H1 (cell line): ENCODE measurements around the gene ACACA.

Experiments
- CTCF ChIP-seq, 3 experiments: IDR thresholded peaks; 1 replicate in 2 of 3; 2 replicates in 1 of 3; pipeline versions ENCODE4 v1.5.1 to v1.6.1; 2011; ENCODE audit warnings: low read length in 3 of 3, mild to moderate bottlenecking in 3 of 3, inconsistent platforms in 2 of 3, low read depth in 1 of 3, moderate library complexity in 1 of 3; ENCODE audit not compliant: insufficient read depth in 1 of 3; ENCODE audit errors: control extremely low read depth in 1 of 3
- POLR2AphosphoS5 ChIP-seq: IDR thresholded peaks from 2 replicates; pipeline ENCODE4 v1.6.1; 2011; ENCODE audit warnings: low read depth, low read length

GRCh38 chr17:37375706-37376105 lies 30.9 kb downstream of the ACACA start, which contains the start of gene C17orf78:
- TF ChIP-seq CTCF (IDR thresholded peaks at IDR 0.05; ENCODE audit: control extremely low read depth in 1 of 3, insufficient read depth in 1 of 3, low read depth in 1 of 3, low read length in 3 of 3): no peak
- TF ChIP-seq POLR2AphosphoS5: no peak
